ENCODE measurements around the gene EP300. TPM values are rescaled to one million over a fixed set of nuclear protein-coding genes. Genes with fewer than 3 reads are reported as not detected.
"Not testable (repeated sequence)": the region's sequence is repeated elsewhere in the genome, so short reads cannot be mapped to it uniquely, and the experiment has no call there.

Gene EP300
- 10 to 100 TPM; 17.0 to 41.3 (median 20.1) TPM for polyA plus RNA-seq (ENCODE audit: low read depth in 6 of 6)

DNA sequence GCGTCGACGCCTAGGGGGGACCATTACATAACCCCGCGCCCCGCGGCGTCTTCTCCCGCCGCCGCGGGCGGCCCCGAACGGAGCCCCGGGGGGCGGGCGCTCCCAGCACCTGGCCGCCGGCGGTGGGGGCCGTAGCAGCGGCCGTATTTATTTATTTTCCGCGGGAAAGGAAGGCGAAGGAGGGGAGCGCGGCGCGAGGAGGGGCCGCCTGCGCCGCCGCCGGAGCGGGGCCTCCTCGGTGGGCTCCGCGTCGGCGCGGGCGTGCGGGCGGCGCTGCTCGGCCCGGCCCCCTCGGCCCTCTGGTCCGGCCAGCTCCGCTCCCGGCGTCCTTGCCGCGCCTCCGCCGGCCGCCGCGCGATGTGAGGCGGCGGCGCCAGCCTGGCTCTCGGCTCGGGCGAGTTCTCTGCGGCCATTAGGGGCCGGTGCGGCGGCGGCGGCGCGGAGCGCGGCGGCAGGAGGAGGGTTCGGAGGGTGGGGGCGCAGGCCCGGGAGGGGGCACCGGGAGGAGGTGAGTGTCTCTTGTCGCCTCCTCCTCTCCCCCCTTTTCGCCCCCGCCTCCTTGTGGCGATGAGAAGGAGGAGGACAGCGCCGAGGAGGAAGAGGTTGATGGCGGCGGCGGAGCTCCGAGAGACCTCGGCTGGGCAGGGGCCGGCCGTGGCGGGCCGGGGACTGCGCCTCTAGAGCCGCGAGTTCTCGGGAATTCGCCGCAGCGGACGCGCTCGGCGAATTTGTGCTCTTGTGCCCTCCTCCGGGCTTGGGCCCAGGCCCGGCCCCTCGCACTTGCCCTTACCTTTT lies at the start of gene EP300:
Gene EP300, plus strand, starts transcription at position 570 of the 795 bp plus-strand sequence. CDS start 413 bp downstream, outside the sequence.
- peak within 1 kb of the TSS; percentile 95 to 100 (median 99) for H3K4me3 Mint-ChIP-seq
- H3K4me1 Mint-ChIP-seq, result peaks cover 35 to 49% (median 43%) of the 10 kb centered on the region in 3 donors
- H3K27me3 Mint-ChIP-seq, result no peaks in the 10 kb centered on the region
- H3K36me3 Mint-ChIP-seq, result peaks cover 6 to 8% of the 10 kb centered on the region in 2 donors
- ATAC-seq (ENCODE audit: low read depth in 2 of 2) (peak; percentile 53 to 54), DNase-seq (peak; percentile 87)
- peak within 1 kb of the TSS; percentile 97 to 100 (median 100) for H3K27ac Mint-ChIP-seq
- no peaks in the 10 kb centered on the region for H3K9me3 Mint-ChIP-seq

DNA sequence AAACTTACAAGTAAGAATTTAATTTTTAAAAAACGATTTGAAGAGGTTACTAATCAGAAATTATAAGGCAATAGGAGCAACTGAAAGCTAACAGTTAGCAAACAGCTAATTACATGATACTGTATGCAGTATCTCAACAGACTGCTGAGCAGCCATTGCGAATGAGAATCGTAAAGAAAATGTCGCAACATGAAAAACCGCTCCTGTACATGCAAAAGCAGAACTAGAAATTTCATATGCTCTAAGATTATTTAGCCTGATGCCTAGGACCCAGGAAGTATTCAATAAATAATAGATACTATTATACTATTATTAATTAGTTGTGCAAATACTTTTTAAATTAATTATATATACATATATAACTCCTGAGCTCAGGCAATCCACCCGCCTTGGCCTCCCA lies 48.7 kb upstream of the EP300 start:
- Mint-ChIP-seq H3K9me3 (no peaks in the 10 kb centered on the region), H3K27me3 (no peaks in the 10 kb centered on the region), H3K4me3 (no peak overlapping the region), H3K4me1 (peaks cover 2% of the 10 kb centered on the region in 3 donors), H3K36me3 (no peaks in the 10 kb centered on the region), H3K27ac (no peak overlapping the region)
- no peak for ATAC-seq (ENCODE audit: low read depth in 2 of 2)
- no peak for DNase-seq

DNA sequence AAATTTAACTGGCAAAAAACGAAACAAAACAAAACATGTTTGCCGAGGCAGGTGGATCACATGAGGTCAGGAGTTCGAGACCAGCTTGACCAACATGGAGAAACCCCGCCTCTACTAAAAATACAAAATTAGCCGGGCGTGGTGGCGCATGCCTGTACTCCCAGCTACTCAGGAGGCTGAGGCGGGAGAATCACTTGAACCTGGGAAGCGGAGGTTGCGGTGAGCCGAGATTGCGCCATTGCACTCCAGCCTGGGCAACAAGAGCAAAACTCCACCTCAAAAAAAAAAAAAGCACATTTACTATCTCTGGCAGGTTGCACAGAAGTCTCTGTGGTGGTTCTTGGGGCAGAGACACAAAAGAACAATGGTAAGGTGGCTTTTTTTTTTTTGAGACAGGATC lies 46.8 kb upstream of the EP300 start:
- not testable (repeated sequence) for H3K4me3 Mint-ChIP-seq; ATAC-seq (ENCODE audit: low read depth in 2 of 2); H3K27me3 Mint-ChIP-seq; H3K27ac Mint-ChIP-seq; H3K36me3 Mint-ChIP-seq; H3K4me1 Mint-ChIP-seq; DNase-seq; H3K9me3 Mint-ChIP-seq

DNA sequence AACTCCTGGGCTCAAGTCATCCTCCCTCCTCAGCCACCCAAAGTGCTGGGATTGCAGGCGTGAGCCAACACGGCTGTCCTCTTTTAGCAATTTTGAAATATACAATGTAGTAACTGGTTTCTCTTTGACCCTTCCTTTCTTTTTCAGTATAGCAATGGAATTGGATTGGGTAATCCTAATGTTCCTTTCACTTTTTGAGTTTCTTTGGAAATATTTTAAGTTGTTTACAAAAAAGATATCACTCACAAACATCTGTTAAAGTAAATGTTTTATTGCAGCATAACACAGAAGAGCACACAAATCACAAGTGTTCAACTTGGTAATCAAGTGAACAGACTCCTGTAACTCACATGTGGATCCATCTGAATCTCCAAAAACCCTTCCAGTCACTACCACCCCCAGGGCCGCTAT lies 44.6 kb upstream of the EP300 start:
- DNase-seq, result no peak
- ATAC-seq (ENCODE audit: low read depth in 2 of 2), result no peak
- H3K36me3 Mint-ChIP-seq, result no peaks in the 10 kb centered on the region
- H3K4me1 Mint-ChIP-seq, result peaks cover 4 to 7% (median 4%) of the 10 kb centered on the region in 3 donors
- H3K27ac Mint-ChIP-seq, result peak overlapping the region in 1 of 6 donors; percentile 88
- H3K4me3 Mint-ChIP-seq, result no peak overlapping the region
- no peaks in the 10 kb centered on the region for H3K9me3 Mint-ChIP-seq
- no peaks in the 10 kb centered on the region for H3K27me3 Mint-ChIP-seq

DNA sequence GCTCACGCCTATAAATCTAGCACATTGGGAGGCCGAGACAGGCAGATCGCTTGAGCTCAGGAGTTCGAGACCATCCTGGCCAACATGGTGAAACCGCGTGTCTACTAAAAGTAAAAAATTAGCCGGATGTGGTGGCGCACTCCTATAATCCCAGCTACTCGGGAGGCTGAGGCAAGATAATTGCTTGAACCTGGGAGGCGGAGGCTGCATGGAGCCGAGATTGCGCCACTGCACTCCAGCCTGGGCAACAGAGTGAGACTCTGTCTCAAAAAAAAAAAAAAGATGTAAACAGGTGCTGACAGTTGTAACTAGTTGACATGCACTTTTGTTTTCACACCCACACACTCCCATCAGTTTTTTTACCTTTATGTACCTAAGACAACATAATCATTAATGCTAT lies 44.0 kb upstream of the EP300 start:
- not testable (repeated sequence) for DNase-seq; H3K4me1 Mint-ChIP-seq; H3K36me3 Mint-ChIP-seq; H3K27me3 Mint-ChIP-seq; H3K9me3 Mint-ChIP-seq; ATAC-seq (ENCODE audit: low read depth in 2 of 2)
- Mint-ChIP-seq H3K27ac (peak overlapping the region in 1 of 6 donors; percentile 63), H3K4me3 (peak overlapping the region in 7 of 8 donors; percentile 17 to 75 (median 44))

DNA sequence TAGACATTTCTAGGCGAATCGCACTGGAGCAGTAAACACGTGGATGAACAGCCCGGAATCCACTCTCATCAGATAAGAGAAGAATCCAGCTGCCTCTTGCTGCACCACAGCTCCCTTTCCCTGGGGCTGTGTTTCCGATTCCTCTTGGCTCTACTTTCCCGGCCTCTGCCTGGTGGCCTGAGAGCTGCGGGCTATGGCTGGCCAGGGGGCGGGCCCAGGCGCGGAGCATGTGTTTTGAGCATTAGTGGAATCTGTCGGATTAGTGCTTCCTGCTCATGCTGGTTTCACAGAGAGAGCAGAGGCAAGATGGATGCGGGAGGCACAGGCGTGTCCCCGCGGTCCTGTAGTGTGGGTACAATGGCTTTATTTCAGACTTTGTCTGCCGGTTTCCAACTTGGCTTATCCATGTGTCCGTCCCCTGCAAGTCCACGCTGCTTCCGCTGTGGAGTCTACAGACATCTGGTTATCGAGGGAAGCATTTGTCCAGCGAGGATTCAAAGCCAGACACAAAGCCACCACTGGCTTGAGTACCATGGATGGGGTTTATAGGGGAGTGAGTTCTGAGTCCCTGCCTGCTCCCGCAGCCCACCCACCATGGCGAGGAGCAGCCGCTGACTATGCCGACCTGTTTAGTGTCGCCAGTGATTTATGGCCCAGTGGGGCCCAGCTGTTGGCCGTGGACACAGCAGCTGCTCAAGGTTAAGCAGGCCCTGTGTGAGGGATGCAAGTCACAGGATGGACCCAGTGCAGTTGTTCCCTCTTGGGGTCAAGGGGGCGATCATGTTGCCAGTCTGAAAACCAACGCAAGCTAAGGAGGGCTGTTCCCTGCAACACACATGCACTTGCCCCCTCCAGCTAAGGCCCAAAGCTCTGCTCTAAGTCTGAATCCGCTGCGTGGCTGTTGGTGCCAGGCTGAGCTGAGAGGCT lies 43.3 kb upstream of the EP300 start:
- Mint-ChIP-seq H3K36me3 (no peaks in the 10 kb centered on the region), H3K27me3 (no peaks in the 10 kb centered on the region), H3K4me3 (peak overlapping the region in 7 of 8 donors; percentile 17 to 75 (median 44)), H3K9me3 (no peaks in the 10 kb centered on the region), H3K4me1 (peaks cover 4 to 7% (median 4%) of the 10 kb centered on the region in 3 donors), H3K27ac (peak overlapping the region in 2 of 6 donors; percentile 56 to 63)
- ATAC-seq (ENCODE audit: low read depth in 2 of 2) (peak in 1 of 2 donors; percentile 30), DNase-seq (no peak)

DNA sequence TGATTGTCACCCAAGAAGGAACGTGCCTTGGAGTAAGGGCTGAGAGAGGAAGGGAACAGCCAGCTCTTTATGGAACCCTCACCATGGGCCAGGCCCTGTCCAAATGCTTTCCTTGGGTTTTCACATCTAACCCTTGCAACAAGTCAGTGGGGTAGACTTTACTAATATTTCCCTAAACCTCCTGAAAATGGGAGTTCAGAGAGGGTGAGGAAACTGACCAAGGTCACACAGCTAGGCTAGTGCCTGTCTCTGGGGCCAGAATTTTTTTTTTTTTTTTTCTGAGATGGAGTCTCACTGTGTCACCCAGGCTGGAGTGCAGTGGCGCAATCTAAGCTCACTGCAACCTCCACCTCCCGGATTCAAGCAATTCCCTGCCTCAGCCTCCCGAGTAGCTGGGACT lies 42.6 kb upstream of the EP300 start:
- not testable (repeated sequence) for DNase-seq; H3K9me3 Mint-ChIP-seq; H3K36me3 Mint-ChIP-seq; H3K4me1 Mint-ChIP-seq; H3K27me3 Mint-ChIP-seq; ATAC-seq (ENCODE audit: low read depth in 2 of 2); H3K27ac Mint-ChIP-seq
- H3K4me3 Mint-ChIP-seq, result peak overlapping the region in 1 of 8 donors; percentile 65

DNA sequence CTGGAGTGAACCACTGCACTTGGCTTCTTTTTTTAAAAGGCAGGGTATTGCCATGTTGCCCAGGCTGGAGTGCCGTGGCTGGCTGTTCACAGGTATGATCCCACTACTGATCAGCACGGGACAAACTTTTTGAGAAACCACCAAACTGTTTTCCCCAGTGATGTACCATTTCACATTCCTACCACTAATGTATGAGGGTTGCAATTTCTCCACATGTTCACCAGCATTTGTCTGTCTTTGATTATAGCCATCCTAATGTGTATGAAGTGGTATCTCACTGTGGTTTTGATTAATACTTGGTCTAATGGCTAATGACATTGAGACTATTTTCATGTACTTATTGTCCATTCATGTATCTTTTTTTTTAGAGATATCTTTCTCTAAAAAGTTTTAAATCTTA lies 41.5 kb upstream of the EP300 start:
- no peak for DNase-seq
- Mint-ChIP-seq H3K4me1 (peaks cover 4 to 7% (median 4%) of the 10 kb centered on the region in 3 donors), H3K4me3 (no peak overlapping the region), H3K36me3 (no peaks in the 10 kb centered on the region), H3K27me3 (no peaks in the 10 kb centered on the region), H3K9me3 (no peaks in the 10 kb centered on the region), H3K27ac (no peak overlapping the region)
- no peak for ATAC-seq (ENCODE audit: low read depth in 2 of 2)

DNA sequence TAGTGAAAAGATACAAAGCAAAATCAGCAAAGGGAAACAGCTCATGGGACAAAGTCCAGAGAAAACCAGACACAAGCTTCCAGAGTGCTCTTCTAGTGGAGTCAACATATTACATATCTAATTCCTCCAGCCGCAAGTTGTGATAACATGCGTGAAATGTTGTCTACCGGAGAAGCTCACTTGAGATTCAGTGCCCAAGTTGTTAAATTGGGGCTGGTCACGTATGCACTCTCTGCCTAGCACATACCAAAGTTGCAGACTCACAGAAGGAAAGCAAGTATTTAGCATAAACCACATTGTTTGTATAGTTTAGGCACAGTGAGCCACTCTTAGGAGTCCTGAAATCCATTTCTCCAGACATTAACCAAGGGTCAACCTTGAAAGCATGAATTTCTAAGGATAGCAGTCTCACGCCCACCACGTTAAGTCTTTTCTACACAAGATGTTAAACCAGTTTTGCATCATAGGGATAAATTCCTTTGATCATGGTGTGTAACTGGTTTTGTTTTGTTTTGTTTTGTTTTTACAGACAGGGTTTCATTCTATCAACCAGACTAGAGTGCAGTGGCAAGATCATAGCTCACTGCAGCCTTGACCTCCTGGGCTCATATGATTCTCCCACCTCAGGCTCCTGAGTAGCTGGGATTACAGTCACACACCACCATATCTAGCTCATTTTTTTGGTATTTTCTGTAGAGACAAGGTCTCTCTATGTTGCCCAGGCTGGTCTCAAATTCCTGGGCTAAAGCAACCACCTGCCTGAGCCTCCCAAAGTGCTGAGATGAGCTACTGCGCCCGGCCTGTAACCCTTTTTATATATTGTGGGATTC lies 39.5 kb upstream of the EP300 start:
- Mint-ChIP-seq H3K9me3 (no peaks in the 10 kb centered on the region), H3K27ac (peak overlapping the region in 1 of 6 donors; percentile 49), H3K4me3 (no peak overlapping the region), H3K4me1 (peaks cover 4 to 7% (median 4%) of the 10 kb centered on the region in 3 donors), H3K36me3 (no peaks in the 10 kb centered on the region), H3K27me3 (no peaks in the 10 kb centered on the region)
- ATAC-seq (ENCODE audit: low read depth in 2 of 2) (no peak), DNase-seq (no peak)

DNA sequence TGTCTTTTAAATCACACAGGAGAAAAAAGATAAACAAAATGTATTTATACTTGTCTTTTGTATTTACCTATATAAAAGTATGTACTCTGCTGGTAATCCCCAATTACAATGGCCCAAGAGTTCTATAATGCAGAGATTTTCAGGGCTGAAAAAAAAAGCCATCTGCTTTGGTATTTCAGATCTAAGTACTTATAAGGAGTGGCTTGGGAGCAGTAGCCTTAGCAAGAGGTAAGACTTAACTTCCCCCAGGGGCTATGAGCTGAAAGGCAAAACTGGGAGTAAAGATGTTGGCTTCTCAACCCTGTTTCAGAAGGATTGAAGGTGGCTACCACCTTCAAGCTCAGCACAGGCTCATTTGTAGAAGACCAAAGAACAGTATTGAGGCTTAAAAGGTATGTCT lies 35.3 kb upstream of the EP300 start:
- peak overlapping the region in 1 of 6 donors; percentile 6 for H3K27ac Mint-ChIP-seq
- no peak overlapping the region for H3K4me3 Mint-ChIP-seq
- ATAC-seq (ENCODE audit: low read depth in 2 of 2) (no peak), DNase-seq (no peak)
- H3K9me3 Mint-ChIP-seq, result no peaks in the 10 kb centered on the region
- no peaks in the 10 kb centered on the region for H3K36me3 Mint-ChIP-seq
- no peaks in the 10 kb centered on the region for H3K4me1 Mint-ChIP-seq
- H3K27me3 Mint-ChIP-seq, result no peaks in the 10 kb centered on the region

DNA sequence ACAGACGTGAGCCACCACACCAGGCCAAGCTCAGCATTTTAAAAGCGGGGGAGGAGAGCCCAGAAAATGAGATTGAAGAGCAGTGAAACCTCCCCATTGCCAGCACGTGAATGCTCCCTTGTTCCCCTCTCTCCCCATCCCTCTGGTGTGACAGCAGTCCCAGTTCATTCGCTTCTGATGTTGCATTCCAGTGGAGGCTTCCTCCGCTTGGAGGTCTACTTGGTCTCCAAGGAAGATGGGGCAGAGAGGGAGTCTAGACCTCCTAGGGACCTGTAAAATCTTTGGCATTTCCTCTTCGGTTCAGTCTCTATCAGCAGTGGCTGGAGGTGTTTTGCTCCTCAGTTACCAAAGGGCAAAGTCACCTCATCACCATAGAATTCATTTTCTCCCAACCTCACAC lies 30.2 kb upstream of the EP300 start:
- no peak overlapping the region for H3K4me3 Mint-ChIP-seq
- H3K27ac Mint-ChIP-seq, result no peak overlapping the region
- DNase-seq (no peak), ATAC-seq (ENCODE audit: low read depth in 2 of 2) (no peak)
- no peaks in the 10 kb centered on the region for H3K36me3 Mint-ChIP-seq
- H3K4me1 Mint-ChIP-seq, result peaks cover 0 to 8% (median 3%) of the 10 kb centered on the region in 3 donors
- H3K27me3 Mint-ChIP-seq, result no peaks in the 10 kb centered on the region
- H3K9me3 Mint-ChIP-seq, result no peaks in the 10 kb centered on the region

DNA sequence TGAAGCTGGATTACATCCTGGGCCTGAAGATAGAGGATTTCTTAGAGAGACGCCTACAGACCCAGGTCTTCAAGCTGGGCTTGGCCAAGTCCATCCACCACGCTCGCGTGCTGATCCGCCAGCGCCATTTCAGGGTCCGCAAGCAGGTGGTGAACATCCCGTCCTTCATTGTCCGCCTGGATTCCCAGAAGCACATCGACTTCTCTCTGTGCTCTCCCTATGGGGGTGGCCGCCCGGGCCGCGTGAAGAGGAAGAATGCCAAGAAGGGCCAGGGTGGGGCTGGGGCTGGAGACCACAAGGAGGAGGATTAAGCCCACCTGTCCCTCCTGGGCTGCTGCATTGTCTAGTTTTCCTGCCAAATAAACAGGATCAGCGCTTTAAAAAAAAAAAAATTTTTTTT lies 28.1 kb upstream of the EP300 start:
- DNase-seq; H3K9me3 Mint-ChIP-seq; H3K27me3 Mint-ChIP-seq; ATAC-seq (ENCODE audit: low read depth in 2 of 2); H3K36me3 Mint-ChIP-seq; H3K4me3 Mint-ChIP-seq: not testable (repeated sequence)
- Mint-ChIP-seq H3K4me1 (peaks cover 20 to 27% (median 21%) of the 10 kb centered on the region in 3 donors), H3K27ac (peak overlapping the region in 1 of 6 donors; percentile 7)

DNA sequence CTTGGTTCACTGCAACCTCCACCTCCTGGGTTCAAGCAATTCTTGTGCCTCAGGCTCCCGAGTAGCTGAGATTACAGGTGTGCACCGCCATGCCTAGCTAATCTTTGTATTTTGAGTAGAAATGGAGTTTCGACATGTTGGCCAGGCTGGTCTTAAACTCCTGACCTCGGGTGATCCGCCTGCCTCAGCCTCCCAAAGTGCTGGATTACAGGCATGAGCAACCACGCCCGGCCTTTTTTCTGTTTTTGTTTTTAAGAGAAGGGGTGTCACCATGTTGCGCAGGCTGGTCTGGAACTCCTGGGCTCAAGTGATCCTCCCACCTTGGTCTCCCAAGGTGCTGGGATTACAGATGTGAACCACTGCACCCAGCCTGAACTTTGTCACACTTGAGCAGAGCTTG lies 26.1 kb upstream of the EP300 start:
- not testable (repeated sequence) for H3K36me3 Mint-ChIP-seq; H3K27ac Mint-ChIP-seq; H3K9me3 Mint-ChIP-seq; DNase-seq; H3K4me3 Mint-ChIP-seq; ATAC-seq (ENCODE audit: low read depth in 2 of 2); H3K27me3 Mint-ChIP-seq
- H3K4me1 Mint-ChIP-seq, result peaks cover 20 to 43% (median 21%) of the 10 kb centered on the region in 3 donors

Measured in naive B cell (primary cell).